Retinal pigment epithelial cell (primary cell): ENCODE data around the gene CTIF.

Experiments
- DNase-seq: peaks from one replicate; pipeline ENCODE4 v3.0.0-alpha.2; 2010; ENCODE audit warnings: low read depth
- H3K4me3 ChIP-seq: 2 replicates; pipeline ENCODE4 v1.5.1; 2011; ENCODE audit warnings: mild to moderate bottlenecking, low read length, control low read depth, moderate library complexity
- TF ChIP-seq, protein P1 (sequence below): conservative IDR thresholded peaks from 2 replicates; pipeline ENCODE4 v1.5.1; 2011; ENCODE audit warnings: low read depth, low read length, control low read depth, inconsistent platforms

CTIF gene

DNA sequence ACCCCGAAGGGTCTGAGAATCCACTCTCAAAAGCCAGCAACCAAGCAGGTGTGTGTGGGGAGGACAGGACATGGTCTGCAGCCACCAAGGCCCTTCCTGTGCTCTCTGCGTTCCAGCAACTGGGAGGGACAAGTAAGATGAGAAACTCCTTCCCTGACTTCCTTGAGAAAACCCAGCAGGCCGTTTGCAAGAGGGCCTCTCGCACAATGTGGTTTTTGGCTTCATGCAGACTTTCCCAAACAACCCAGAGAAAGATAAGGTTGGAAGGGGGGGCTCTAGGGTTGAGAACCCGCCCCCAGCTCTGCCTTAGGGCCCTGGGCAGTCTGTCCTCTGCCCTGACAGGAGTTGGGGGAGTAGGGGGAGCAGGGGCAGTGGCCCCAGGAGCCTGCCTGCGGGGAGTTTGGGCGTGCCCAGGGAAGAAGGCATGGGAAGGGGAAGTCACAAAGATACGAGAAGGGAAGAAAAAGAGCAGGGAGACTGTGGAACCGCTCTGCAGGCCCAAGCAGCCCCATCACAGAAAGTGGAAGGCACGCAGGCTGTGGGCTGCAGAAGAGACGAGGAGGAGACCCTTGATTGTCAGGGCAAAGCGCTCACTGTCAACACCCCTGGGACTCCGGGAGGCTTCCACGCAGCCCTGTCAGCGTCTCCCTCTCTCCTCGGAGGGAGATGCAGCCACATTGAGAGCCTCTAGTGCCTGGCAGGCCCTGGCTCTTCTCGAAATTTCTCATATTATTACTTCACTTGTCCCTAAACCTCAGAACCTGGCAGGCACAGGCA, 312.2 kb downstream of the CTIF start:
- no peak for DNase-seq
- TF ChIP-seq, protein P1, sequence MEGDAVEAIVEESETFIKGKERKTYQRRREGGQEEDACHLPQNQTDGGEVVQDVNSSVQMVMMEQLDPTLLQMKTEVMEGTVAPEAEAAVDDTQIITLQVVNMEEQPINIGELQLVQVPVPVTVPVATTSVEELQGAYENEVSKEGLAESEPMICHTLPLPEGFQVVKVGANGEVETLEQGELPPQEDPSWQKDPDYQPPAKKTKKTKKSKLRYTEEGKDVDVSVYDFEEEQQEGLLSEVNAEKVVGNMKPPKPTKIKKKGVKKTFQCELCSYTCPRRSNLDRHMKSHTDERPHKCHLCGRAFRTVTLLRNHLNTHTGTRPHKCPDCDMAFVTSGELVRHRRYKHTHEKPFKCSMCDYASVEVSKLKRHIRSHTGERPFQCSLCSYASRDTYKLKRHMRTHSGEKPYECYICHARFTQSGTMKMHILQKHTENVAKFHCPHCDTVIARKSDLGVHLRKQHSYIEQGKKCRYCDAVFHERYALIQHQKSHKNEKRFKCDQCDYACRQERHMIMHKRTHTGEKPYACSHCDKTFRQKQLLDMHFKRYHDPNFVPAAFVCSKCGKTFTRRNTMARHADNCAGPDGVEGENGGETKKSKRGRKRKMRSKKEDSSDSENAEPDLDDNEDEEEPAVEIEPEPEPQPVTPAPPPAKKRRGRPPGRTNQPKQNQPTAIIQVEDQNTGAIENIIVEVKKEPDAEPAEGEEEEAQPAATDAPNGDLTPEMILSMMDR = no peak

GRCh38 chr18:48851599-48851960, 312.7 kb downstream of the CTIF start:
- H3K4me3 ChIP-seq = no peak overlapping the region
- TF ChIP-seq, protein P1 = no peak
- DNase-seq = no peak

More for the DNA sequence above, 312.2 kb downstream of the CTIF start:
- no peak overlapping the region for H3K4me3 ChIP-seq

DNA sequence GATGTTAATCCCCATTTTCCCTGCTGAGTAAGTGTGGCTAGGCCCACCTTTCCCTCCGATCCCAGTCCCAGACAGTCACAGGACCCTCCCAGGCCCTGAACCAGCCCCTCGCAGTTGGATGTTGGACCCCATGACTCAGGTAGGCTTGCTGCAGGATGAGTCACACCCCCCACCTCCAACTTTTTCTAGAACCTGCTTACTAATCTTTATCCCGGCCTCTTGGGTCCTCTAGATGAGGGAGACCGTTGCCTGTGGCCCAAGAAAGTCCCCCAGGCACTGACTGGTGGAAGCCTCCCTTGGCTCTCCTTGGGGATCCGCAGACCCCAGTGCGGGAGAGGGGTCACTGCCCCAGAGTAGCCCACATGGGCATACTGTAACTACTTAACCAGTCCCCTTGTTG, 313.5 kb downstream of the CTIF start:
- H3K4me3 ChIP-seq = no peak overlapping the region
- no peak for DNase-seq
- TF ChIP-seq, protein P1 = no peak

GRCh38 chr18:48852794-48853193, 314.0 kb downstream of the CTIF start:
- no peak overlapping the region for H3K4me3 ChIP-seq
- TF ChIP-seq, protein P1 = no peak
- no peak for DNase-seq

GRCh38 chr18:48853588-48853987, 314.8 kb downstream of the CTIF start:
- DNase-seq = no peak
- no peak overlapping the region for H3K4me3 ChIP-seq
- TF ChIP-seq, protein P1 = no peak

DNA sequence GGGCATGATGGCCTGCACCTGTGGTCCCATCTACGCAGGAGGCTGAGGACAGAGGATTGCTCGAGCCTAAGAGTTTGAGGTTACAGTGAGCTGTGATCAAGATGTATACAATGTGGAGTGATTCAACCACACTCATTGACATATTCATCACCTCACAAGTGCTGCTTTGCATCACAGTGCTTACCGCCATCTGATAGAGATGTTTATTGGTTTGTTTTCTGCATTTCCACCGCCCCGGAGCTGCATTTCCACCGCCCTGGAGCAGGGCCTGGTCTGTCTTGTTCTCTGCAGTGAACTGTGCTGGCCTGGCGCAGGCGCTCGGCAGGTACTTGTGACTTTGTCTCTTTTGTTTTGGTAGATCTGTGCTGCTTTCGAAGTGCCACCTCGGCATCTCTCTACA, 315.9 kb downstream of the CTIF start:
- TF ChIP-seq, protein P1 = no peak
- H3K4me3 ChIP-seq = no peak overlapping the region
- DNase-seq = no peak
